HG03196 (cell line): Measurements from ENCODE around the gene PARD6A.

ENCODE experiments used
- ATAC-seq: cut with Tn5 transposase; IDR thresholded peaks from one replicate; pipeline ENCODE4 v1.9.1; 2021; ENCODE audit not compliant: unreplicated experiment

PARD6A gene

GRCh38 chr16:67660564-67661028 lies at the start of gene PARD6A:
Gene PARD6A, plus strand, starts transcription at chr16:67660960. Its CDS starts 79 bp downstream, at chr16:67661039.
- peak; percentile 63 for ATAC-seq

DNA sequence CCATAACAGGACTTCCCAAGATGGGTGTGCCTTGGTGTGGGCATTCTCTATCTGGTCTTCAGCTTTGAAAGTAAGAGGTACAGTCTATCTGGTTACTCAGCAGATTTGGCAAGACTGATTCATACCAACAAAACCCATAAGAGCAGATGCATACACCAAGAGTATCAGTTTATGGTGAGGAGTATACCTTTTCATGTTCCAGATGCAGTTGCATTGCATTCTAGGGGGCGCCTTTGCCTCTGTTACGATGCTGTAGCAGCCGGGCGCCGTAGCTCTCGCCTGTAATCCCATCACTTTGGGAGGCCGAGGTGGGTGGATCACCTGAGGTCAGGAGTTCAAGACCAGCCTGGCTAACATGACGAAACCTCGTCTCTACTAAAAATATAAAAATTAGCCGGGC lies 47.0 kb upstream of the PARD6A start:
- no peak for ATAC-seq

GRCh38 chr16:67628216-67628615 lies 32.5 kb upstream of the PARD6A start:
- no peak for ATAC-seq

GRCh38 chr16:67632415-67633172 lies 28.2 kb upstream of the PARD6A start:
- no peak for ATAC-seq

DNA sequence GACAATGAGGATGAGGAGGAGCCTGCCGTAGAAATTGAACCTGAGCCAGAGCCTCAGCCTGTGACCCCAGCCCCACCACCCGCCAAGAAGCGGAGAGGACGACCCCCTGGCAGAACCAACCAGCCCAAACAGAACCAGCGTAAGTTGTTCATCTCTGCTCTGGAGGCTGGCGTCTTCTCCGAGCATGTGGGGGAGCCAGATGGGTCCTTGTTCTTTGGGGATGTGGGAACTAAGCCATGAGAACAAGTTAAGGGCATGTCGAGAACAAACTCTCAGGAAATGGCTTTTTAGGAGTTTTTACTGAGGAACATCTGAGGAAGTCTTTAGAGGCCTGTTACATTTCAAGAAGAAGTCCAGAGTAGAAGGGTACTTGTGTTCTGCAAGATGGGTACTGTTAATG lies 24.0 kb upstream of the PARD6A start:
- no peak for ATAC-seq

GRCh38 chr16:67637625-67638024 lies 23.1 kb upstream of the PARD6A start:
- ATAC-seq, result no peak

GRCh38 chr16:67641779-67642708 lies 18.7 kb upstream of the PARD6A start:
- no peak for ATAC-seq

GRCh38 chr16:67644038-67644437 lies 16.7 kb upstream of the PARD6A start:
- no peak for ATAC-seq

DNA sequence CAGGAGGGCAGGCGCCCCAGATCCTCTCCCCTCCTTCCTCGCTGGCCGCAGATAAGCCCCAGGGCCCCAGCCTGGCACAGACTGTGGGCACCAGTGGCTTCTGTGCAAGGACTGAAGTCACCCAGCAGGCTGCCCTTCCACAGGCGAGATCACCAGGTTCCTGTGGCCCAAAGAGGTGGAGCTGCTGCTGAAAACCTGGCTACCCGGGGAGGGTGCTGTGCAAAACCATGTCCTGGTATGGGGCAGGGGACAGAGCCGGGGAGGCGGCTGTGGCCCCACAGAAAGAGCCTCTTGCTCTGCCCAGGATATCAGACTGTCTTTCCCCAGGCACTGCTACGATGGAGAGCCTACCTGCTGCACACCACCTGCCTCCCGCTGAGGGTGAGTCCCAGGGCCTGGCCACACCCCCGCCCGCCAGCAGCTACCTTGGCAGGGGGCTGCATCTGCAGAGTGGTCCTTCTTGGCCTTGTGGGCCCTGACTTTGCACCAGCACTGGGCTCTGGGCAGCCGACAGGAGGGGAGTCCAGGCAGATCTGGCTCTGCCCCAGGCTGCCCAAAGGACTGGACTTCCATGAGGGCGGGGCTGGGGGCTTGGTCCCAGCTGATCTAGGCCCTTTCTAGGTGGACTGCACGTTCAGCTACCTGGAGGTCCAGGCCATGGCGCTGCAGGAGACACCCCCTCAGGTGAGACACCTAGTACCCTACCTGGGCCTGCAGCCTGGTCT lies 15.2 kb upstream of the PARD6A start:
- no peak for ATAC-seq

- no peak for ATAC-seq
Observed at GRCh38 chr16:67647111-67647651, 13.6 kb upstream of the PARD6A start.

DNA sequence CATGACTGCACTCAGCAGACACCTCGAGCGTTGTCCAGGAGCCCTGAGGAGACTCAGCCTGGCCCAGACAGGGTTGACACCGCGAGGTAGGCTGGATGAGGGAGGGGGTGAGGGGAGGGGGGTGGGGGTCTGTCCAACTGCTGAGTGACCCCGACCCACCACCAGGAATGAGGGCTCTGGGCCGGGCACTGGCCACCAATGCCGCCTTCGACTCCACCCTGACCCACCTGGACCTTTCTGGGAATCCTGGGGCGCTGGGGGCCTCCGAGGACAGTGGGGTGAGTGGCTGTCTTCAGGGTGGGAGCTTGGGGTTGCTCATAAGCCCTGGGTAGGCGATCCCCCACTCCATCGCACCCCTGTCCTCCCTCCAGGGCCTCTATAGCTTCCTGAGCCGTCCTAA lies 13.1 kb upstream of the PARD6A start:
- ATAC-seq, result no peak

DNA sequence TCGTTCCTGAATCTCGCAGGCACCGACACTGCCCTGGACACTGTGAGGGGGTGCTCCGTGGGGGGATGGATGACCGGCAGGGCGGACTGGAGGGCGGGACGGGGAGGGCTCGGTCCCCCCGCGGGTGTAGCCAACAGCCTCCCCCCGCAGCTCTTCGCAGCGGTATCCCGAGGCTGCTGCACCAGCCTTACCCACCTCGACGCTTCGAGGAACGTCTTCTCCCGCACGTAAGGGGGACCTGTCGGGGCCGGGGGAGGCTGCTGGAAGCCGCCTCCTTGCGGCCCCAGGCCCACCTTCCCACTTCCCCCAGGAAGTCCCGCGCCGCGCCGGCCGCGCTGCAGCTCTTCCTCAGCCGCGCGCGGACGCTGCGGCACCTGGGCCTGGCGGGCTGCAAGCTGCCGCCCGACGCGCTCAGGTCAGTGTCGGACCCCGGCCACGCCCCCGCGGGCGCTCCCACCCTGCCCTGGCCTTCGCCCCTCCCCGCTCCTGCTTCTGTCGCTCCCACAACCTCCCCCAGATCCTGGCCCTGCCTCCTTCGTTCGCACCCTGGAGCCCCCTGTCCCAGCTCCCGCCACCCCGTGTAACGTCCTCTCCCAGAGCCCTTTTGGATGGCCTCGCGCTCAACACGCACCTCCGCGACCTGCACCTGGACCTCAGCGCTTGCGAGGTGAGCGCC lies 12.5 kb upstream of the PARD6A start:
- ATAC-seq, result no peak

GRCh38 chr16:67648764-67649407 lies 11.9 kb upstream of the PARD6A start:
- no peak for ATAC-seq

GRCh38 chr16:67649494-67649931 lies 11.2 kb upstream of the PARD6A start:
- no peak for ATAC-seq

DNA sequence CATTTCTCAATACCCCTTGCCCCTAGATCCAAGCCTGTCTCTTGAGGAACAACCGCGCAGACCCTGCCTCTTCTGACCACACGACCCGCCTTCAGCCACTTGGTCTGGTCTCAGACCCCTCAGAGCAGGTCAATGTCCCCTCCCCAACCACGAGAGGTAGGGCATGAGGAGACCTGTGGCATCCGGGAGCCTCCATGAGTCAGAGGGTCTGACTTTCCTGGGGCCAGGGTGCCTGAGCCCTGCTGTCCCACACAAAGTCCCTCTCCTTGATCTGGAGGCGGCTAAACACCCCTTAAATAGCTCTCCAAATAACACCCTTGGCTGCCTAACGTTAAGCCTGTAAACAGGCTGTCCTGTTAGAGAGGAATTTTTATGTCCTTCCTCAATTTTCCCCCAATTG lies 10.7 kb upstream of the PARD6A start:
- ATAC-seq, result no peak

DNA sequence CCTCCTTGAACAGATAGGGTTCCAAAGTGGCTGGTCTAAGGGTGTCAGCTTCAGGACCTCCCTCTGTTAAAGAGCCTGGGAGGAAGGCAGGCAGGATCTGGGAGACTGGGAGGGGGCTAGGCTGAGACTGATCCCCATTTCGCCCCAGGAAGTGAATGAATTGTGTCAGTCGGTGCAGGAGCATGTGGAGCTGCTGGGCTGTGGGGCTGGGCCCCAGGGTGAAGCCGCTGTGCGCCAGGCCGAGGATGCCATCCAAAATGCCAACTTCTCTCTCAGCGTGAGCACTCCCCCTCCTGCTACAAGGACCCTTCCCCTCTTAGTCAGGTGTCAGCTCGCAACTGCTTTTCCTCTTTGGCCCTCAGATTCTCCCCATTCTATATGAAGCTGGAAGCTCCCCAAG lies 9.7 kb upstream of the PARD6A start:
- no peak for ATAC-seq

GRCh38 chr16:67651847-67652246 lies 8.9 kb upstream of the PARD6A start:
- no peak for ATAC-seq

GRCh38 chr16:67652578-67653127 lies 8.1 kb upstream of the PARD6A start:
- ATAC-seq, result no peak

DNA sequence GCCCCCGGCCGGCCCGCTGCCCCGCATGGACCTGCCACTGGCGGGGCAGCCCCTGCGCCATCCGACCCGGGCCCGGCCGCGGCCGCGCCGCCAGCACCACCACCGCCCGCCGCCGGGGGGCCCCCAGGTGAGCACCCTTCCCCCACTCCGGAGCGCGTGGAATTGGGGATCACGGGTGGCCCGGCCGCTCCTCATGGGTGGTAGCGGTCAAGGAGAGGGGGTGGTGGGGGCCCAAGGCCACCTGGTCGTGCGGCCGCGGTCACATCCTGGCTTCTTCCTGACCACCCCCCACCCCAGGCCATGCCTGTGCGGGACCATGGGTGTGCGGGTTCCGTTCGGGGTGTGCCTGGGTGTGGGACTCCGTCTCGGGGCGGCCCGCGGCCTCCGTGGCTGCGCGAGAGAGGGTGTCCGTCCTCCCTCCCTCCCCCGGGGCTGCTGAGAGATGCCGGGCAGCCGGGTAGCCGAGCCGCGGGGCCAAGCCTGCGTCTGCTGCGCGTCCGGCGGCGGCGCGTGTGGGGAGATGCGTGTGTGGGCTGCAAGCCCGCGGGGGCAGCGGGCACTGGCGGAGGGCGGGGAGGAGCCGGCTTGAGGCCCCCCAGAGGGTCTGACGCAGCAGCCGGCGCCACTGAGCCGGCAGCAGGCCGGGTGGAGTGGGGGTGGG lies 7.5 kb upstream of the PARD6A start:
- ATAC-seq, result no peak
